Mesenchymal stem cell (in vitro differentiated cells and primary cell): ENCODE measurements around the gene RAP2A.

Source experiments
- DNase-seq: peaks from one replicate; pipeline ENCODE4 v3.0.0-alpha.2; 2013
- H2AFZ ChIP-seq: one replicate; pipeline ENCODE4 v1.6.1; 2013; ENCODE audit warnings: low read depth, mild to moderate bottlenecking, control low read depth, inconsistent platforms, low read length, moderate library complexity
- H2AK5ac ChIP-seq: 2 replicates; pipeline ENCODE4 v1.6.1; 2013; ENCODE audit warnings: low read length, moderate library complexity, mild to moderate bottlenecking, inconsistent platforms; ENCODE audit not compliant: severe bottlenecking
- H2BK120ac ChIP-seq: one replicate; pipeline ENCODE4 v1.6.1; 2013; ENCODE audit warnings: low read depth, mild to moderate bottlenecking, inconsistent platforms, low read length, moderate library complexity
- H2BK12ac ChIP-seq, 2 experiments: one replicate each; pipeline ENCODE4 v1.6.1; 2013; ENCODE audit warnings: inconsistent platforms in 2 of 2, low read length in 2 of 2, mild to moderate bottlenecking in 2 of 2, moderate library complexity in 2 of 2, control low read depth in 1 of 2
- H2BK15ac ChIP-seq: one replicate; pipeline ENCODE4 v1.6.1; 2013; ENCODE audit warnings: mild to moderate bottlenecking, low read depth, inconsistent platforms; ENCODE audit not compliant: poor library complexity, severe bottlenecking
- H2BK5ac ChIP-seq: 2 replicates; pipeline ENCODE4 v1.6.1; 2013; ENCODE audit warnings: low read depth, mild to moderate bottlenecking, low read length, control low read depth, inconsistent platforms; ENCODE audit not compliant: poor library complexity, severe bottlenecking
- H3K14ac ChIP-seq, 2 experiments: one replicate each; pipeline ENCODE4 v1.6.1; 2013; ENCODE audit warnings: inconsistent platforms in 2 of 2, low read length in 2 of 2, control low read depth in 1 of 2, mild to moderate bottlenecking in 1 of 2, moderate library complexity in 1 of 2
- H3K18ac ChIP-seq, 2 experiments: one replicate each; pipeline ENCODE4 v1.6.1; 2013; ENCODE audit warnings: inconsistent platforms in 2 of 2, low read length in 2 of 2, control low read depth in 1 of 2, low read depth in 1 of 2, mild to moderate bottlenecking in 1 of 2
- H3K23ac ChIP-seq, 2 experiments: one replicate each; pipeline ENCODE4 v1.6.1; 2013; ENCODE audit warnings: inconsistent platforms in 2 of 2, low read length in 2 of 2, mild to moderate bottlenecking in 2 of 2, moderate library complexity in 2 of 2, control low read depth in 1 of 2
- H3K27ac ChIP-seq: 2 replicates; pipeline ENCODE4 v1.5.1; 2013; ENCODE audit warnings: mild to moderate bottlenecking, moderate library complexity, low read length, control low read depth, inconsistent platforms; ENCODE audit not compliant: poor library complexity, severe bottlenecking
- H3K27me3 ChIP-seq, 2 experiments: 2 replicates each; pipeline versions ENCODE4 v1.6.1 to v1.7.0; 2013; ENCODE audit warnings: low read length in 2 of 2, mild to moderate bottlenecking in 2 of 2, moderate library complexity in 2 of 2, control low read depth in 1 of 2, inconsistent platforms in 1 of 2; ENCODE audit not compliant: control insufficient read depth in 1 of 2, insufficient read depth in 1 of 2
- H3K36me3 ChIP-seq, 2 experiments: 2 replicates each; pipeline versions ENCODE4 v1.6.1 to v1.7.0; 2013; ENCODE audit warnings: low read length in 2 of 2, control low read depth in 1 of 2, inconsistent platforms in 1 of 2, low read depth in 1 of 2, mild to moderate bottlenecking in 1 of 2; ENCODE audit not compliant: insufficient read depth in 2 of 2, control insufficient read depth in 1 of 2
- H3K4ac ChIP-seq, 2 experiments: one replicate each; pipeline ENCODE4 v1.6.1; 2013; ENCODE audit warnings: inconsistent platforms in 2 of 2, low read length in 2 of 2, mild to moderate bottlenecking in 2 of 2, moderate library complexity in 2 of 2, control low read depth in 1 of 2, low read depth in 1 of 2
- H3K4me1 ChIP-seq: 2 replicates; pipeline ENCODE4 v1.6.1; 2013; ENCODE audit warnings: low read depth, low read length, control low read depth; ENCODE audit not compliant: control insufficient read depth, insufficient read depth
- H3K4me2 ChIP-seq: 2 replicates; pipeline ENCODE4 v1.6.1; 2013; ENCODE audit warnings: low read length, mild to moderate bottlenecking, inconsistent platforms; ENCODE audit not compliant: poor library complexity, severe bottlenecking
- H3K4me3 ChIP-seq, 2 experiments: 2 replicates each; pipeline versions ENCODE4 v1.5.1 to v1.7.0; 2013; ENCODE audit warnings: low read length in 2 of 2, mild to moderate bottlenecking in 2 of 2, control low read depth in 1 of 2, low read depth in 1 of 2; ENCODE audit not compliant: insufficient read depth in 1 of 2
- H3K79me1 ChIP-seq: replicated peaks from 2 replicates; pipeline ENCODE4 v1.6.1; 2013; ENCODE audit warnings: mild to moderate bottlenecking, control low read depth, low read length, inconsistent platforms; ENCODE audit not compliant: poor library complexity, severe bottlenecking
- H3K9ac ChIP-seq: 2 replicates; pipeline ENCODE4 v1.7.0; 2013; ENCODE audit warnings: mild to moderate bottlenecking, low read length, moderate library complexity
- H3K9me3 ChIP-seq: 2 replicates; pipeline ENCODE4 v1.7.0; 2013; ENCODE audit warnings: mild to moderate bottlenecking, low read length; ENCODE audit not compliant: control insufficient read depth
- H4K8ac ChIP-seq: one replicate; pipeline ENCODE4 v1.6.1; 2013; ENCODE audit warnings: inconsistent platforms, mild to moderate bottlenecking, low read length, moderate library complexity
- H4K91ac ChIP-seq: one replicate; pipeline ENCODE4 v1.6.1; 2013; ENCODE audit warnings: mild to moderate bottlenecking, low read length, inconsistent platforms
- WGBS: methylation state at CpG from one replicate; pipeline ENCODE4 v1.1.7; 2013; ENCODE audit warnings: mixed read lengths; 5-methylcytosine and 5-hydroxymethylcytosine counted together

Gene RAP2A

DNA sequence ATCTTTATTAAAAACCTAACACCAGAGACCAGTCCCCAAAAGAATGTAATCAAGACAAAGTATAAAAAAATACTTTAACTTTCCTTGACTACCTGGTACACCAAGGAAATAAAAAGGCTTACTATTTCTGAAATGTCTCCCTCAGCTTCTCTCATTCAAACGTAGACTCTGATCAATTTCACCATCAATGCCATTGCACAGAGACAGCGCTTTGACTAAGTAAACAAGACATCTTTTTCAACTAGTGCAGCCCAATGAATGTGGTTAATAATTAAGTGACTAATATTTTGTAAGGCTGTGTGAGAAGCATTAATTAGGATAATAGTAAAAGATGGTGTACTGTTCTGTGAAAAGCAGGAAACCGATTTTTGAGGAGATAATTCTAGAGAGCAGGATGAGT is 7.3 kb upstream of the RAP2A start:
- no peak overlapping the region for H3K4me3 ChIP-seq
- H4K91ac ChIP-seq, result no peak overlapping the region
- no peak overlapping the region for H4K8ac ChIP-seq
- no peak overlapping the region for H3K18ac ChIP-seq
- H3K4me2 ChIP-seq, result no peak overlapping the region
- H2AK5ac ChIP-seq, result no peak overlapping the region
- no peak overlapping the region for H3K9ac ChIP-seq
- H2AFZ ChIP-seq, result no peak overlapping the region
- no peak overlapping the region for H2BK120ac ChIP-seq
- no peaks in the 10 kb centered on the region for H3K27me3 ChIP-seq
- peaks cover 12% of the 10 kb centered on the region for H3K79me1 ChIP-seq
- no peak overlapping the region for H3K27ac ChIP-seq
- H3K4me1 ChIP-seq, result no peaks in the 10 kb centered on the region
- no peak overlapping the region for H3K4ac ChIP-seq
- H3K9me3 ChIP-seq, result no peaks in the 10 kb centered on the region
- H3K23ac ChIP-seq, result no peak overlapping the region
- no peak overlapping the region for H2BK12ac ChIP-seq
- H3K36me3 ChIP-seq, result no peaks in the 10 kb centered on the region
- no peak overlapping the region for H3K14ac ChIP-seq
- no peak for DNase-seq
- no peak overlapping the region for H2BK5ac ChIP-seq
- H2BK15ac ChIP-seq, result no peak overlapping the region
- 80% methylated on average over 2 of the region's 3 CpGs for WGBS

DNA sequence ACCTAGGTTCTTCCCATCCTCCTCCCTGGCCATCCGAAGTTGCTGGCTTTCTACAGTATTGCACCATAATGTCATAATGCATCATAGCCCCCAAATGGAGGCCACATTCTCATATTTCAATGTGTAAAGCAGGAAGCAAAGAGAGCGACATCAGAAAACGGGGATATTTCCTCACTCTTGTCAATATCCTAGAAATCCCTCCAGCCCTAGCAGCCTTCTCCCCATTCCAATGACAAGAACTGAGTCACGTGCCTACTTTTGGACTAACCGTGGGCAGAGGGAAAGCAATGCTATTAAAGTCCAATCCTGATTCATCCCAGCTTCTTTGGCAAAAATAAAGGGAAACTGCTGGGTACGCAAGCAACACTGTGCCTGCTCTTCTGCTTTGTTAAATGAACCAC is 4.3 kb upstream of the RAP2A start:
- H4K91ac ChIP-seq, result no peak overlapping the region
- H4K8ac ChIP-seq, result no peak overlapping the region
- H2BK12ac ChIP-seq, result no peak overlapping the region
- no peak overlapping the region for H3K4ac ChIP-seq
- no peak overlapping the region for H3K27ac ChIP-seq
- H3K79me1 ChIP-seq, result peaks cover 14% of the 10 kb centered on the region
- no peak for DNase-seq
- H2BK5ac ChIP-seq, result no peak overlapping the region
- H3K23ac ChIP-seq, result no peak overlapping the region
- no peak overlapping the region for H2AFZ ChIP-seq
- H3K27me3 ChIP-seq, result no peaks in the 10 kb centered on the region
- WGBS, result 91% methylated on average over 6 of the region's 6 CpGs
- peak overlapping the region in 1 of 2 experiments; percentile 36 for H3K4me3 ChIP-seq
- H2AK5ac ChIP-seq, result no peak overlapping the region
- H3K18ac ChIP-seq, result no peak overlapping the region
- H3K4me2 ChIP-seq, result no peak overlapping the region
- no peak overlapping the region for H3K14ac ChIP-seq
- no peak overlapping the region for H2BK15ac ChIP-seq
- no peaks in the 10 kb centered on the region for H3K4me1 ChIP-seq
- no peaks in the 10 kb centered on the region for H3K36me3 ChIP-seq
- H3K9ac ChIP-seq, result peak overlapping the region; percentile 64
- H2BK120ac ChIP-seq, result no peak overlapping the region
- H3K9me3 ChIP-seq, result no peaks in the 10 kb centered on the region

GRCh38 chr13:97430296-97430695 is 3.7 kb upstream of the RAP2A start:
- Histone ChIP-seq H3K9me3 (no peaks in the 10 kb centered on the region), H3K79me1 (peaks cover 14% of the 10 kb centered on the region), H3K14ac (no peak overlapping the region), H4K91ac (no peak overlapping the region), H3K23ac (no peak overlapping the region), H2BK5ac (no peak overlapping the region), H2BK12ac (no peak overlapping the region), H3K4me3 (peak overlapping the region in 1 of 2 experiments; percentile 36), H2BK15ac (no peak overlapping the region), H2AFZ (no peak overlapping the region), H3K27me3 (no peaks in the 10 kb centered on the region), H2AK5ac (no peak overlapping the region), H4K8ac (no peak overlapping the region), H3K36me3 (no peaks in the 10 kb centered on the region), H3K4me1 (no peaks in the 10 kb centered on the region), H3K4ac (no peak overlapping the region), H3K18ac (no peak overlapping the region), H3K9ac (peak overlapping the region; percentile 64), H3K4me2 (no peak overlapping the region), H2BK120ac (no peak overlapping the region), H3K27ac (no peak overlapping the region)
- WGBS, result 88% methylated on average over 4 of the region's 4 CpGs
- no peak for DNase-seq

GRCh38 chr13:97431171-97431764 is 2.7 kb upstream of the RAP2A start:
- WGBS, result 85% methylated on average over 3 of the region's 4 CpGs
- H3K27me3 ChIP-seq, result no peaks in the 10 kb centered on the region

More at GRCh38 chr13:97431171-97431764, 2.7 kb upstream of the RAP2A start:
- H3K79me1 ChIP-seq, result peaks cover 14% of the 10 kb centered on the region
- H2BK120ac ChIP-seq, result no peak overlapping the region
- no peaks in the 10 kb centered on the region for H3K36me3 ChIP-seq
- H3K4ac ChIP-seq, result no peak overlapping the region
- H2AFZ ChIP-seq, result no peak overlapping the region
- no peak overlapping the region for H3K4me2 ChIP-seq
- no peak overlapping the region for H2BK5ac ChIP-seq
- no peak for DNase-seq
- H3K23ac ChIP-seq, result no peak overlapping the region
- H2AK5ac ChIP-seq, result no peak overlapping the region
- no peak overlapping the region for H2BK12ac ChIP-seq
- no peak overlapping the region for H3K27ac ChIP-seq
- H3K9me3 ChIP-seq, result no peaks in the 10 kb centered on the region
- no peak overlapping the region for H4K8ac ChIP-seq
- peak overlapping the region; percentile 84 for H3K9ac ChIP-seq
- H3K4me1 ChIP-seq, result no peaks in the 10 kb centered on the region
- H4K91ac ChIP-seq, result no peak overlapping the region
- H2BK15ac ChIP-seq, result no peak overlapping the region
- no peak overlapping the region for H3K18ac ChIP-seq
- H3K14ac ChIP-seq, result no peak overlapping the region
- peak overlapping the region in 1 of 2 experiments; percentile 88 for H3K4me3 ChIP-seq
